Measurements from ENCODE around the gene HHIPL1. TPM values are rescaled to one million over a fixed set of nuclear protein-coding genes. Genes with fewer than 3 reads are reported as not detected.
A peak's percentile ranks its signal among the peaks of the same experiment; 100 is the strongest.

Gene HHIPL1
- total and polyA plus RNA-seq, 8 donors: 2.2 to 3.1 (median 2.6) TPM

GRCh38 chr14:99722741-99723140 is 77.8 kb downstream of the HHIPL1 start:
- Histone ChIP-seq H3K27me3 (peaks cover 0 to 17% of the 10 kb centered on the region in 2 donors), H3K27ac (no peak overlapping the region), H3K4me3 (no peak overlapping the region), H3K4me1 (no peaks in the 10 kb centered on the region), H3K9me3 (no peaks in the 10 kb centered on the region), H3K36me3 (no peaks in the 10 kb centered on the region)
- DNase-seq (no peak), ATAC-seq (no peak)
- no peak for TF ChIP-seq CTCF (IDR thresholded peaks at IDR 0.05)
- intact Hi-C loops (cut with DNase I): no loop called here

- DNase-seq (peak in 1 of 4 donors; percentile 27), ATAC-seq (no peak)
- no peaks in the 10 kb centered on the region for H3K36me3 ChIP-seq
- TF ChIP-seq CTCF (IDR thresholded peaks at IDR 0.05): no peak
- peaks cover 0 to 20% of the 10 kb centered on the region in 2 donors for H3K27me3 ChIP-seq
- H3K4me1 ChIP-seq: no peaks in the 10 kb centered on the region
- no peak overlapping the region for H3K4me3 ChIP-seq
- no peak overlapping the region for H3K27ac ChIP-seq
- intact Hi-C loops (cut with DNase I): no loop called here
- H3K9me3 ChIP-seq: no peaks in the 10 kb centered on the region
Measured at GRCh38 chr14:99724196-99724891, 79.4 kb downstream of the HHIPL1 start.

- Histone ChIP-seq H3K9me3 (no peaks in the 10 kb centered on the region), H3K4me3 (no peak overlapping the region), H3K36me3 (no peaks in the 10 kb centered on the region), H3K4me1 (peaks cover 0 to 4% of the 10 kb centered on the region in 2 donors), H3K27me3 (peaks cover 0 to 28% of the 10 kb centered on the region in 2 donors), H3K27ac (no peak overlapping the region)
- DNase-seq (peak in 1 of 4 donors; percentile 49), ATAC-seq (no peak)
- intact Hi-C loops (cut with DNase I): no loop called here
- no peak for TF ChIP-seq CTCF (IDR thresholded peaks at IDR 0.05)
Measured at GRCh38 chr14:99724939-99725773, 80.2 kb downstream of the HHIPL1 start.

GRCh38 chr14:99725774-99726537 is 81.0 kb downstream of the HHIPL1 start:
- no peak overlapping the region for H3K4me3 ChIP-seq
- DNase-seq: peak in 1 of 4 donors; percentile 53
- H3K4me1 ChIP-seq: peaks cover 0 to 12% of the 10 kb centered on the region in 2 donors
- intact Hi-C loops (cut with DNase I): no loop called here
- no peak for TF ChIP-seq CTCF (IDR thresholded peaks at IDR 0.05)
- H3K9me3 ChIP-seq: no peaks in the 10 kb centered on the region
- H3K36me3 ChIP-seq: no peaks in the 10 kb centered on the region
- no peak for ATAC-seq
- no peak overlapping the region for H3K27ac ChIP-seq
- H3K27me3 ChIP-seq: peaks cover 0 to 36% of the 10 kb centered on the region in 2 donors

All from left lung (tissue), 10 donors.